Fibroblast of skin of right quadriceps (primary cell): ENCODE data around the gene FTH1.
"Not testable (repeated sequence)": the region's sequence is repeated elsewhere in the genome, so short reads cannot be mapped to it uniquely, and the experiment has no call there.

Source experiments
- DNase-seq: peaks from one replicate; pipeline ENCODE4 v3.0.0-alpha.2; 2013

FTH1 gene

GRCh38 chr11:61967116-61967923 lies at the start of gene FTH1:
TSS of gene FTH1 (minus strand) at chr11:61967634. CDS start at chr11:61967425, 209 bp downstream.
- DNase-seq, result peak; percentile 91

- no peak for DNase-seq
Measured at GRCh38 chr11:62015615-62016014, 48.2 kb upstream of the FTH1 start.

- DNase-seq, result no peak
Measured at GRCh38 chr11:62013537-62014476, 46.4 kb upstream of the FTH1 start.

DNA sequence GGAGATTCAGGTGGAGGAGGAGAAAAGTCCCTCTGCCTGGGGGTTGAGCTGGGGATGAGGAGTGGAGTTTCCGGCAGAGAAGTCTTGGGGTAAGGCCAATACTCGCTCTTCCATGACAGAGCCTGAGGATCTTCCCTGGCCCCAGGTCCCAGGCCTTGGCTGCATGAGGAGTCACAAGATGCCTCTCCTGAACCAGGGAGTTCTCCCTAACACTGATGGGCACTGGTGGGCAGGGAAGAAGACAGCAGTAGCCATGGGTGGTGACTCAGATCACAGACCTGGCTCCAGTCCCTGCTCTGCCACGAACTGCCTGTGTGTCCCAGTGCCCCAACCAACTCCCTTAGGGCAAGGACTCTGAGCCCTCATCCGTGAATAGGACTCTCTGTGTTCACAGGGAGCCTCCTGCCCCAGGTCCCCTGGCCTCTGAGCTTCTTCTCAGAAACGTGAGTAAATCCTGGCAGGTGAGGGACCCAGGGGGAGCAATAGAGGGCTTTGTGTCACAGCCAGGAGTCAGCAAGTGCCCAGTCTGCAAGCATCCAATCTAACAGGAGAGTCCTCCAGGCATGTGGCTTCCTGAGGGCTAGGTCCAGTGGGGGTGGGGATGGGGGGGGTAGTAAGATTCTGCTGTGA lies 45.5 kb upstream of the FTH1 start:
- DNase-seq, result no peak

DNA sequence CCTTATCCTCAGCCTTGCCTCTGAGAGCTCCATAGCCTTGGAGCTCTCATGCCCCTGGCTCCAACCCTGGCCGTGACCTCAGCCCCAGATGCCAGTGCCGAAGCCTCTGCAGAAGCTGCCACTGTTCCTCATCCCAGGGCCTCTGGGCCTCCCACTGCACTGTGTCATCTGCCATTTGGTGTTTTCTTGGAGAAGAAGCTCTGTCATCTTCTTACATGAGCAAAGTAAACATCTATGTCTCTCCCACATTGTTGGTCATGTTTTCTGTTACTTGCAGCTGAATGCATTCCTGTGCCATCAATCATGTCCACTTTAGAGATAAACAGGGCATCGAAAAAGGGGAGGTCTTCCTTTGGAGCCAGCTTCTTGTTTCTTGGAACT lies 45.0 kb upstream of the FTH1 start:
- DNase-seq, result no peak

DNA sequence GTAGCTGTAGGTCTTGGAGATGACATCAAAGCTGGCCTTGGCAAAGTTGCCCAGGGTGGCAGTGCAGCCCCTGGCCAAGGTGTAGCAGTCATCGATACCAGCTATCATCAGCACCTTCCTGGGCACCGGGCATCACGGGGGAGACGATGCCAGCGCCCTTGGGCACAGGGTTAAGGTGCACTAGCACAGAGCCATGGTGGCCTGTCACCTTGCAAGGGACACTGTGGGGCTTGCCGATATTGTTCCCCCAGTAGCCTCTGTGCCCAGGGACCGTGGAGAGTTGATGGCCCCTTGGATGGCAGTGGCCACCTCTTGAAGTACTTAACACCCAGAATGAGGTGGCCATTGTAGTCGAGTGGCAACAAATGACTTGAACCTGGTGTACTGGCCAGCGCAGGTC lies 44.4 kb upstream of the FTH1 start:
- no peak for DNase-seq

- no peak for DNase-seq
Measured at GRCh38 chr11:62010935-62011528, 43.6 kb upstream of the FTH1 start.

GRCh38 chr11:62008193-62008592 lies 40.8 kb upstream of the FTH1 start:
- DNase-seq, result no peak

GRCh38 chr11:62004473-62004872 lies 37.0 kb upstream of the FTH1 start:
- peak; percentile 63 for DNase-seq

DNA sequence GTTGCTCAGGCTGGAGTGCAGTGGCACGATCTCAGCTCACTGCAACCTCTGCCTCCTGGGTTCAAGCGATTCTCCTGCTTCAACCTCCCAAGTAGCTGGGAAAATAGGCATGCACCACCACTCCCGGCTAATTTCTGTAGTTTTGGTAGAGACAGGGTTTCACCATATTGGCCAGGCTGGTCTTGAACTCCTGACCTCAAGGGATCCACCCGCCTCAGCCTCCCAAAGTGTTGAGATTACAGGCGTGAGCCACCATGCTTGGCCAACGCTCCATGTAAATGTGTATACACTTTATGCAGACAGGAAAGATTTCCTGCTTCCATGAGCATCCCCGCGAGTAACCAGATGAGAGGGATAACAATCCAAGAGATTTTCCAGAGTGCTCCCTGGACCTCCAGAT lies 34.8 kb upstream of the FTH1 start:
- DNase-seq, result not testable (repeated sequence)

DNA sequence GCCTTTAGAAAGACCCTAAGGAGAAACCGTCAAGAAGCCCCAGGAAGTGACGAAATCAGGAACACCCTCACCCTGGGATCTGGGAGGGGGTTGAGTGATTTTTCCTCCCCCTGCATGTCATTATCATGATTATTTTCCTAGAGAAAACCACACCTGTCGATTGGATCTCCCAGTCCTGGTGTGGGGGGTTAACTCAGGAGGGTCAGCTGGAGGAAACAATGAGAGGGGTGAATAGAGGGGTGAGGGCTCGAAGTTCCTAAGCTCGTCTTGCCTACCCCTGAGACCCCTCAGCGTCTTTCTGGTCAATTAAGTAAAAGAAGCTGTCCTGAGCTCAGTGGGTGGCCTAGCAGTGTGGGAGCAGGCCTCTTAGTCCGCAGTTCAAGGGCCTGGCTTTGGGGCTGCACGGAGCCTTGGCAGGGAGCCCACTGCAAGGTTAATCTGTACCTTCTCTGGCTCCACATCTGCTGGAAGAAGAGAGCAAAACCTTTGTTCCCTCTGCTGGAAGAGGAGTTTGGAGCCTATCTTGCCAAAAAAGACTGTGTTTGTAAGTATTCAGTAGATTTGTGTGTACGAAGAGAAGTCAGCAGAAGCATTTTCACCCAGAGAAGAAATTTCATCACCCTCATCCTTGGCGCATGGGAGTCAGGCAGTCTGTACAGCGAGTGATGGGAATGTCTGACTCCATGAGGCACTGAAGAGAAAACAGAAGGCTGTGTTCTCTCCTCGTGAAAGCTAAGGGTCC lies 34.2 kb upstream of the FTH1 start:
- DNase-seq, result no peak

- no peak for DNase-seq
Measured at GRCh38 chr11:62000539-62001446, 33.4 kb upstream of the FTH1 start.

- DNase-seq, result no peak
Measured at GRCh38 chr11:61999141-61999975, 31.9 kb upstream of the FTH1 start.

GRCh38 chr11:61996933-61997332 lies 29.5 kb upstream of the FTH1 start:
- DNase-seq, result no peak

DNA sequence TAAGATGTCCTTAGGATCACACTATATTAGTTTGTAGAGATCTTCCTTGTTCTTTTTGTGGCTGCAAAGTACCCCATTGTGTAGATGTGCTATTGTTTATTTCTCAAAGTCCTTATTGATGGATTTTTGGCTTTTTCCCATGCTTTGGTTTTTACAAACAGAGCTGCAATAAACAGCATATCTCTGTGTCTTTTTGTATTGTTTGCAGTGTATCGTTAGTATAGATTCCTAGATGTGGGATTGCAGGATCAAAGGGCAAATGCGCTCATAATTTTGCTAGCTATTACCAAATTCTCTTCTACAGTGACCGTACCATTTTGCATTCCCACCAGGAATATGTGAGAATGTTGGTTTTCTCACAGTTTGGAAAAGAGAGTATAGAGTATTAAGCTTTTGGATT lies 27.5 kb upstream of the FTH1 start:
- no peak for DNase-seq

- DNase-seq, result no peak
Measured at GRCh38 chr11:61985869-61986268, 18.4 kb upstream of the FTH1 start.

- no peak for DNase-seq
Measured at GRCh38 chr11:61983419-61983818, 16.0 kb upstream of the FTH1 start.

- DNase-seq, result no peak
Measured at GRCh38 chr11:61980783-61981541, 13.5 kb upstream of the FTH1 start.
